Cerebellar cortex (tissue), 1 donor: Measurements from ENCODE around the gene FAM120AOS.

Source experiments
- DNase-seq: peaks from one replicate; pipeline ENCODE4 v3.0.0-alpha.2; 2015; ENCODE audit warnings: low spot score

The FAM120AOS gene

GRCh38 chr9:93453047-93453914 lies at the start of gene FAM120AOS:
TSS of gene FAM120AOS (minus strand) at chr9:93453581. CDS start at chr9:93452709, 872 bp downstream.
- peak; percentile 98 for DNase-seq

GRCh38 chr9:93501406-93501805 lies 48.0 kb upstream of the FAM120AOS start:
- DNase-seq, result no peak

GRCh38 chr9:93500571-93501298 lies 47.4 kb upstream of the FAM120AOS start:
- DNase-seq, result no peak

- no peak for DNase-seq
Measured at GRCh38 chr9:93496285-93496684, 42.9 kb upstream of the FAM120AOS start.

- DNase-seq, result no peak
Measured at GRCh38 chr9:93493949-93494348, 40.6 kb upstream of the FAM120AOS start.

- DNase-seq, result no peak
Measured at GRCh38 chr9:93492327-93492726, 38.9 kb upstream of the FAM120AOS start.

- no peak for DNase-seq
Measured at GRCh38 chr9:93491593-93492232, 38.3 kb upstream of the FAM120AOS start.

GRCh38 chr9:93488244-93488643 lies 34.9 kb upstream of the FAM120AOS start:
- peak; percentile 50 for DNase-seq

GRCh38 chr9:93486268-93486667 lies 32.9 kb upstream of the FAM120AOS start:
- no peak for DNase-seq

GRCh38 chr9:93483497-93483896 lies 30.1 kb upstream of the FAM120AOS start:
- DNase-seq, result no peak

GRCh38 chr9:93480728-93481324 lies 27.4 kb upstream of the FAM120AOS start:
- DNase-seq, result peak; percentile 25

- DNase-seq, result no peak
Measured at GRCh38 chr9:93480262-93480661, 26.9 kb upstream of the FAM120AOS start.

GRCh38 chr9:93479726-93480125 lies 26.3 kb upstream of the FAM120AOS start:
- peak; percentile 17 for DNase-seq

GRCh38 chr9:93477397-93477796 lies 24.0 kb upstream of the FAM120AOS start:
- DNase-seq, result no peak

- no peak for DNase-seq
Measured at GRCh38 chr9:93476924-93477323, 23.5 kb upstream of the FAM120AOS start.

- no peak for DNase-seq
Measured at GRCh38 chr9:93475856-93476255, 22.5 kb upstream of the FAM120AOS start.

GRCh38 chr9:93475108-93475507 lies 21.7 kb upstream of the FAM120AOS start:
- DNase-seq, result no peak

- no peak for DNase-seq
Measured at GRCh38 chr9:93473411-93473810, 20.0 kb upstream of the FAM120AOS start.

GRCh38 chr9:93471124-93471523 lies 17.7 kb upstream of the FAM120AOS start:
- DNase-seq, result no peak

GRCh38 chr9:93470391-93470790 lies 17.0 kb upstream of the FAM120AOS start:
- DNase-seq, result no peak

- peak; percentile 17 for DNase-seq
Measured at GRCh38 chr9:93468763-93469456, 15.5 kb upstream of the FAM120AOS start.

GRCh38 chr9:93467462-93467861 lies 14.1 kb upstream of the FAM120AOS start:
- no peak for DNase-seq
